ENCODE results near the gene GALNT4.

GALNT4 gene

GRCh38 chr12:89497005-89497404 lies 27.6 kb downstream of the GALNT4 start:
- H3K27me3 ChIP-seq (ENCODE audit: control insufficient read depth in 2 of 2, insufficient read depth in 2 of 2, low read length in 2 of 2), result no peaks in the 10 kb centered on the region
- peak overlapping the region in 1 of 2 donors; percentile 7 for H3K9ac ChIP-seq (ENCODE audit: low read depth in 1 of 2, low read length in 2 of 2)
- H3K27ac ChIP-seq (ENCODE audit: low read depth in 2 of 2, low read length in 2 of 2), result peak overlapping the region in 1 of 2 donors; percentile 38

GRCh38 chr12:89494411-89495231 lies 30.0 kb downstream of the GALNT4 start:
- Histone ChIP-seq H3K27me3 (ENCODE audit: control insufficient read depth in 2 of 2, insufficient read depth in 2 of 2, low read length in 2 of 2) (no peaks in the 10 kb centered on the region), H3K4me1 (ENCODE audit: control insufficient read depth in 2 of 2, insufficient read depth in 2 of 2, low read length in 2 of 2) (peaks cover 22 to 29% of the 10 kb centered on the region in 2 donors), H3K4me3 (ENCODE audit: low read length in 2 of 2) (no peak overlapping the region), H3K9me3 (ENCODE audit: control insufficient read depth in 2 of 2, low read length in 2 of 2) (no peaks in the 10 kb centered on the region), H3K9ac (ENCODE audit: low read depth in 1 of 2, low read length in 2 of 2) (no peak overlapping the region), H3K27ac (ENCODE audit: low read depth in 2 of 2, low read length in 2 of 2) (peak overlapping the region; percentile 75 to 86), H3K36me3 (ENCODE audit: control insufficient read depth in 2 of 2, insufficient read depth in 2 of 2, low read length in 2 of 2) (peaks cover 1 to 2% of the 10 kb centered on the region in 2 donors)

More at GRCh38 chr12:89497005-89497404, 27.6 kb downstream of the GALNT4 start:
- peaks cover 22 to 29% of the 10 kb centered on the region in 2 donors for H3K4me1 ChIP-seq (ENCODE audit: control insufficient read depth in 2 of 2, insufficient read depth in 2 of 2, low read length in 2 of 2)
- H3K9me3 ChIP-seq (ENCODE audit: control insufficient read depth in 2 of 2, low read length in 2 of 2), result no peaks in the 10 kb centered on the region
- no peak overlapping the region for H3K4me3 ChIP-seq (ENCODE audit: low read length in 2 of 2)
- H3K36me3 ChIP-seq (ENCODE audit: control insufficient read depth in 2 of 2, insufficient read depth in 2 of 2, low read length in 2 of 2), result peaks cover 2 to 3% of the 10 kb centered on the region in 2 donors

GRCh38 chr12:89493670-89494302 lies 30.8 kb downstream of the GALNT4 start:
- Histone ChIP-seq H3K36me3 (ENCODE audit: control insufficient read depth in 2 of 2, insufficient read depth in 2 of 2, low read length in 2 of 2) (peaks cover 3% of the 10 kb centered on the region in 2 donors), H3K27ac (ENCODE audit: low read depth in 2 of 2, low read length in 2 of 2) (peak overlapping the region; percentile 75 to 86), H3K4me3 (ENCODE audit: low read length in 2 of 2) (peak overlapping the region in 1 of 2 donors; percentile 17), H3K4me1 (ENCODE audit: control insufficient read depth in 2 of 2, insufficient read depth in 2 of 2, low read length in 2 of 2) (peaks cover 22 to 29% of the 10 kb centered on the region in 2 donors), H3K9ac (ENCODE audit: low read depth in 1 of 2, low read length in 2 of 2) (peak overlapping the region; percentile 5 to 30), H3K27me3 (ENCODE audit: control insufficient read depth in 2 of 2, insufficient read depth in 2 of 2, low read length in 2 of 2) (no peaks in the 10 kb centered on the region), H3K9me3 (ENCODE audit: control insufficient read depth in 2 of 2, low read length in 2 of 2) (no peaks in the 10 kb centered on the region)

- Histone ChIP-seq H3K4me3 (ENCODE audit: low read length in 2 of 2) (peak overlapping the region in 1 of 2 donors; percentile 37), H3K9me3 (ENCODE audit: control insufficient read depth in 2 of 2, low read length in 2 of 2) (no peaks in the 10 kb centered on the region), H3K4me1 (ENCODE audit: control insufficient read depth in 2 of 2, insufficient read depth in 2 of 2, low read length in 2 of 2) (peaks cover 22 to 29% of the 10 kb centered on the region in 2 donors), H3K36me3 (ENCODE audit: control insufficient read depth in 2 of 2, insufficient read depth in 2 of 2, low read length in 2 of 2) (peaks cover 3 to 5% of the 10 kb centered on the region in 2 donors), H3K27me3 (ENCODE audit: control insufficient read depth in 2 of 2, insufficient read depth in 2 of 2, low read length in 2 of 2) (no peaks in the 10 kb centered on the region), H3K27ac (ENCODE audit: low read depth in 2 of 2, low read length in 2 of 2) (peak overlapping the region; percentile 75 to 86), H3K9ac (ENCODE audit: low read depth in 1 of 2, low read length in 2 of 2) (peak overlapping the region; percentile 5 to 30)
Observed at GRCh38 chr12:89492883-89493282, 31.7 kb downstream of the GALNT4 start.

- H3K9me3 ChIP-seq (ENCODE audit: control insufficient read depth in 2 of 2, low read length in 2 of 2), result no peaks in the 10 kb centered on the region
- peaks cover 3 to 11% of the 10 kb centered on the region in 2 donors for H3K36me3 ChIP-seq (ENCODE audit: control insufficient read depth in 2 of 2, insufficient read depth in 2 of 2, low read length in 2 of 2)
- H3K4me1 ChIP-seq (ENCODE audit: control insufficient read depth in 2 of 2, insufficient read depth in 2 of 2, low read length in 2 of 2), result peaks cover 18 to 23% of the 10 kb centered on the region in 2 donors
- peak overlapping the region in 1 of 2 donors; percentile 11 for H3K27ac ChIP-seq (ENCODE audit: low read depth in 2 of 2, low read length in 2 of 2)
- no peaks in the 10 kb centered on the region for H3K27me3 ChIP-seq (ENCODE audit: control insufficient read depth in 2 of 2, insufficient read depth in 2 of 2, low read length in 2 of 2)
- no peak overlapping the region for H3K9ac ChIP-seq (ENCODE audit: low read depth in 1 of 2, low read length in 2 of 2)
- H3K4me3 ChIP-seq (ENCODE audit: low read length in 2 of 2), result no peak overlapping the region
Observed at GRCh38 chr12:89490922-89491321, 33.7 kb downstream of the GALNT4 start.

GRCh38 chr12:89486264-89486663 lies 38.3 kb downstream of the GALNT4 start:
- Histone ChIP-seq H3K27ac (ENCODE audit: low read depth in 2 of 2, low read length in 2 of 2) (no peak overlapping the region), H3K27me3 (ENCODE audit: control insufficient read depth in 2 of 2, insufficient read depth in 2 of 2, low read length in 2 of 2) (no peaks in the 10 kb centered on the region), H3K9me3 (ENCODE audit: control insufficient read depth in 2 of 2, low read length in 2 of 2) (no peaks in the 10 kb centered on the region), H3K4me3 (ENCODE audit: low read length in 2 of 2) (no peak overlapping the region), H3K4me1 (ENCODE audit: control insufficient read depth in 2 of 2, insufficient read depth in 2 of 2, low read length in 2 of 2) (no peaks in the 10 kb centered on the region), H3K36me3 (ENCODE audit: control insufficient read depth in 2 of 2, insufficient read depth in 2 of 2, low read length in 2 of 2) (peaks cover 8 to 15% of the 10 kb centered on the region in 2 donors), H3K9ac (ENCODE audit: low read depth in 1 of 2, low read length in 2 of 2) (no peak overlapping the region)

- H3K27ac ChIP-seq (ENCODE audit: low read depth in 2 of 2, low read length in 2 of 2), result no peak overlapping the region
- H3K27me3 ChIP-seq (ENCODE audit: control insufficient read depth in 2 of 2, insufficient read depth in 2 of 2, low read length in 2 of 2), result no peaks in the 10 kb centered on the region
- peaks cover 0 to 3% of the 10 kb centered on the region in 2 donors for H3K4me1 ChIP-seq (ENCODE audit: control insufficient read depth in 2 of 2, insufficient read depth in 2 of 2, low read length in 2 of 2)
- no peak overlapping the region for H3K9ac ChIP-seq (ENCODE audit: low read depth in 1 of 2, low read length in 2 of 2)
- H3K4me3 ChIP-seq (ENCODE audit: low read length in 2 of 2), result no peak overlapping the region
- peaks cover 7 to 15% of the 10 kb centered on the region in 2 donors for H3K36me3 ChIP-seq (ENCODE audit: control insufficient read depth in 2 of 2, insufficient read depth in 2 of 2, low read length in 2 of 2)
- no peaks in the 10 kb centered on the region for H3K9me3 ChIP-seq (ENCODE audit: control insufficient read depth in 2 of 2, low read length in 2 of 2)
Observed at GRCh38 chr12:89484470-89484869, 40.1 kb downstream of the GALNT4 start.

GRCh38 chr12:89481213-89481914 lies 43.2 kb downstream of the GALNT4 start:
- Histone ChIP-seq H3K27me3 (ENCODE audit: control insufficient read depth in 2 of 2, insufficient read depth in 2 of 2, low read length in 2 of 2) (no peaks in the 10 kb centered on the region), H3K4me1 (ENCODE audit: control insufficient read depth in 2 of 2, insufficient read depth in 2 of 2, low read length in 2 of 2) (peaks cover 0 to 4% of the 10 kb centered on the region in 2 donors), H3K36me3 (ENCODE audit: control insufficient read depth in 2 of 2, insufficient read depth in 2 of 2, low read length in 2 of 2) (peaks cover 5% of the 10 kb centered on the region in 2 donors), H3K27ac (ENCODE audit: low read depth in 2 of 2, low read length in 2 of 2) (no peak overlapping the region), H3K9me3 (ENCODE audit: control insufficient read depth in 2 of 2, low read length in 2 of 2) (no peaks in the 10 kb centered on the region), H3K9ac (ENCODE audit: low read depth in 1 of 2, low read length in 2 of 2) (no peak overlapping the region), H3K4me3 (ENCODE audit: low read length in 2 of 2) (no peak overlapping the region)

- Histone ChIP-seq H3K27me3 (ENCODE audit: control insufficient read depth in 2 of 2, insufficient read depth in 2 of 2, low read length in 2 of 2) (no peaks in the 10 kb centered on the region), H3K4me3 (ENCODE audit: low read length in 2 of 2) (no peak overlapping the region), H3K4me1 (ENCODE audit: control insufficient read depth in 2 of 2, insufficient read depth in 2 of 2, low read length in 2 of 2) (peaks cover 0 to 4% of the 10 kb centered on the region in 2 donors), H3K9me3 (ENCODE audit: control insufficient read depth in 2 of 2, low read length in 2 of 2) (no peaks in the 10 kb centered on the region), H3K27ac (ENCODE audit: low read depth in 2 of 2, low read length in 2 of 2) (no peak overlapping the region), H3K36me3 (ENCODE audit: control insufficient read depth in 2 of 2, insufficient read depth in 2 of 2, low read length in 2 of 2) (peaks cover 2 to 5% of the 10 kb centered on the region in 2 donors), H3K9ac (ENCODE audit: low read depth in 1 of 2, low read length in 2 of 2) (no peak overlapping the region)
Observed at GRCh38 chr12:89479982-89480381, 44.6 kb downstream of the GALNT4 start.

All from mucosa of rectum (tissue), 2 donors.